Measurements from ENCODE around the gene CACNG5. TPM values are rescaled to one million over a fixed set of nuclear protein-coding genes. Genes with fewer than 3 reads are reported as not detected.

Gene CACNG5
- total and polyA plus RNA-seq, 7 donors: 1.1 TPM; not detected in 6

GRCh38 chr17:66915792-66916191, 80.9 kb downstream of the CACNG5 start:
- intact Hi-C loops (cut with DNase I): no loop called here
- Histone ChIP-seq H3K36me3 (no peaks in the 10 kb centered on the region), H3K27me3 (no peaks in the 10 kb centered on the region), H3K9me3 (peaks cover 0 to 3% (median 0%) of the 10 kb centered on the region in 4 donors), H3K4me1 (no peaks in the 10 kb centered on the region), H3K27ac (no peak overlapping the region), H3K4me3 (no peak overlapping the region)
- TF ChIP-seq CTCF (IDR thresholded peaks at IDR 0.05) (no peak), POLR2A (IDR thresholded peaks at IDR 0.05) (no peak), POLR2AphosphoS5 (IDR thresholded peaks at IDR 0.05) (no peak), EP300 (IDR thresholded peaks at IDR 0.05) (no peak)
- WGBS, 2 donors: 91% methylated on average over 11 of the region's 11 CpGs
- DNase-seq: no peak

GRCh38 chr17:66916946-66917345, 82.0 kb downstream of the CACNG5 start:
- no peak for TF ChIP-seq EP300 (IDR thresholded peaks at IDR 0.05)
- TF ChIP-seq CTCF (IDR thresholded peaks at IDR 0.05): no peak
- no peak for TF ChIP-seq POLR2AphosphoS5 (IDR thresholded peaks at IDR 0.05)
- TF ChIP-seq POLR2A (IDR thresholded peaks at IDR 0.05): no peak
- H3K27ac ChIP-seq: no peak overlapping the region
- H3K27me3 ChIP-seq: no peaks in the 10 kb centered on the region
- DNase-seq: no peak
- H3K4me1 ChIP-seq: no peaks in the 10 kb centered on the region
- 94 to 98% methylated on average over 1 of the region's 1 CpG for WGBS, 2 donors
- H3K4me3 ChIP-seq: no peak overlapping the region
- H3K9me3 ChIP-seq: peaks cover 0 to 3% (median 0%) of the 10 kb centered on the region in 4 donors
- no peaks in the 10 kb centered on the region for H3K36me3 ChIP-seq
- intact Hi-C loops (cut with DNase I): no loop called here

GRCh38 chr17:66918896-66919295, 84.0 kb downstream of the CACNG5 start:
- Histone ChIP-seq H3K36me3 (no peaks in the 10 kb centered on the region), H3K27ac (no peak overlapping the region), H3K4me1 (no peaks in the 10 kb centered on the region), H3K9me3 (peaks cover 0 to 3% (median 0%) of the 10 kb centered on the region in 4 donors), H3K4me3 (no peak overlapping the region), H3K27me3 (no peaks in the 10 kb centered on the region)
- no peak for DNase-seq
- WGBS, 2 donors: 84 to 88% methylated on average over 12 of the region's 12 CpGs
- intact Hi-C loops (cut with DNase I): no loop called here
- TF ChIP-seq EP300 (IDR thresholded peaks at IDR 0.05) (no peak), CTCF (IDR thresholded peaks at IDR 0.05) (no peak), POLR2A (IDR thresholded peaks at IDR 0.05) (no peak), POLR2AphosphoS5 (IDR thresholded peaks at IDR 0.05) (no peak)

GRCh38 chr17:66920435-66920834, 85.5 kb downstream of the CACNG5 start:
- WGBS, 2 donors: 80 to 84% methylated on average over 9 of the region's 9 CpGs
- DNase-seq: no peak
- TF ChIP-seq POLR2A (IDR thresholded peaks at IDR 0.05) (no peak), POLR2AphosphoS5 (IDR thresholded peaks at IDR 0.05) (no peak), EP300 (IDR thresholded peaks at IDR 0.05) (no peak), CTCF (IDR thresholded peaks at IDR 0.05) (no peak)
- Histone ChIP-seq H3K27me3 (no peaks in the 10 kb centered on the region), H3K36me3 (no peaks in the 10 kb centered on the region), H3K9me3 (peaks cover 0 to 3% (median 0%) of the 10 kb centered on the region in 4 donors), H3K4me3 (no peak overlapping the region), H3K4me1 (no peaks in the 10 kb centered on the region), H3K27ac (no peak overlapping the region)
- intact Hi-C loops (cut with DNase I): no loop called here

GRCh38 chr17:66920950-66921349, 86.0 kb downstream of the CACNG5 start:
- no peaks in the 10 kb centered on the region for H3K4me1 ChIP-seq
- H3K36me3 ChIP-seq: no peaks in the 10 kb centered on the region
- 85 to 88% methylated on average over 4 of the region's 4 CpGs for WGBS, 2 donors
- no peaks in the 10 kb centered on the region for H3K27me3 ChIP-seq
- TF ChIP-seq CTCF (IDR thresholded peaks at IDR 0.05): no peak
- no peak for TF ChIP-seq POLR2A (IDR thresholded peaks at IDR 0.05)
- TF ChIP-seq EP300 (IDR thresholded peaks at IDR 0.05): no peak
- TF ChIP-seq POLR2AphosphoS5 (IDR thresholded peaks at IDR 0.05): no peak
- intact Hi-C loops (cut with DNase I): no loop called here
- no peak overlapping the region for H3K27ac ChIP-seq
- H3K9me3 ChIP-seq: peaks cover 0 to 3% (median 0%) of the 10 kb centered on the region in 4 donors
- no peak for DNase-seq
- H3K4me3 ChIP-seq: no peak overlapping the region

Measured in sigmoid colon (tissue), 7 donors.